GM20431 (cell line): ENCODE data around the gene TRIM37.
"Not testable (repeated sequence)": the region's sequence is repeated elsewhere in the genome, so short reads cannot be mapped to it uniquely, and the experiment has no call there.

Experiments
- in situ Hi-C: fragments of 300-500 bp; cut with MseI, MboI; formaldehyde crosslinking; loops from one replicate; pipeline ENCODE4 v1.15.0; 2020; ENCODE audit warnings: low sequenced_read_pairs; ENCODE audit not compliant: unreplicated experiment

Gene TRIM37

DNA sequence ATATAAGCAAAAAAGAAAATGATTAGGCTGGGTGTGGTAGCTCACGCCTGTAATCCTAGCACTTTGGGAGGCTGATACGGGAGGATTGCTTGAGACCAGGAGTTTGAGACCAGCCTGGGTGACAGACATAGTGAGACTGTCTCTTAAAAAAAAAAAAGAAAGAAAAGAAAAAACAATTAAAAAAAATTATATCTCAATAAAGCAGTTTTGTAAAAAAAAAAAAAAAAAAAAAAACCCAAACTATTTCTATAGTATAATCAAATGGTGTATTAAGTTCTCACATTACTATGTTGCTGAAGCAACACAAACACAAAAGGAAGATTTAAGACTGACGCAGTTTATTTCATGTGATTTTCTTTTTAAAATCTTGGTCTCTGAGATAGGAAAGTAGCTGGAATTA is 140.5 kb downstream of the TRIM37 start:
- in situ Hi-C loops, result no loop called here

- in situ Hi-C loops, result no loop called here
Observed at GRCh38 chr17:58965221-58965620, 141.5 kb downstream of the TRIM37 start.

GRCh38 chr17:58960068-58960467 is 146.6 kb downstream of the TRIM37 start:
- in situ Hi-C loops, result no loop called here

GRCh38 chr17:58957725-58958073 is 149.0 kb downstream of the TRIM37 start:
- in situ Hi-C loops, result not testable (repeated sequence)

DNA sequence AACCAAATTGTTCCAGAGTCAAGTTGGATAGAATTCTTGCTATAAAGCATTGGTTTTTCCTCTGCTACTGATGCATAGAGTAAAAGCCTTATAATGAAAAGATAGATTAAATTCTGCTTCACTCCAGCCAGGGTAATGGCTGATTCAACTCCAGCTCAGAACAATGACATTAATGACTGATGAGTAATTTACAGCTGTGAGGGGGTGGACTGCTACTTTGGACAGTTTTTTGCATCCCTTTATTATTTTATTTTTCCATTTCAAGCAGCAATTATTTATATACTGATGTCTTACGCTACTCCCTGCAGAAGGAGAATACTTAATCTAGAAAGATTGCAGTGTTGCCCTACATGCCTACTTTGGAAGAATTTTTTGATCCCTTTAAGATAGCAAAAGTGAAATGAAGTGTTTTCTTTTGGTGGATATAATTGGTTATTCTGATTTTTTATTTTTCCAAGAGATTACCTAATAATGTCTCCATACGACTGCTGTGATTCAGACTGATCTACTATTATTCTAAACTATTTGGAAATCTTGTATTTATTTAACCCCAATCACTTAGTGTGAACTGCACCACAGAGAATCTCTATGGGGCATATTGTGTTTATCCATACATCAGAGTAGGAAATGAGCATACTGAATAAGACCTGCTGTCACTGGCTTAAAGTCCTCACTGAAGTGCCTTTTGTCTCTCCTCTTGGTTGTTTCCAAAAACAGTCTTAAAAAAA is 149.5 kb downstream of the TRIM37 start:
- in situ Hi-C loops, result no loop called here

- in situ Hi-C loops, result not testable (repeated sequence)
Observed at GRCh38 chr17:58954358-58954757, 152.3 kb downstream of the TRIM37 start.

GRCh38 chr17:58947824-58948223 is 158.9 kb downstream of the TRIM37 start:
- in situ Hi-C loops, result no loop called here

- in situ Hi-C loops, result no loop called here
Observed at GRCh38 chr17:58947411-58947810, 159.3 kb downstream of the TRIM37 start.

GRCh38 chr17:58944166-58944565 is 162.5 kb downstream of the TRIM37 start:
- in situ Hi-C loops, result no loop called here

GRCh38 chr17:58936295-58936694 is 170.4 kb downstream of the TRIM37 start:
- in situ Hi-C loops, result no loop called here

DNA sequence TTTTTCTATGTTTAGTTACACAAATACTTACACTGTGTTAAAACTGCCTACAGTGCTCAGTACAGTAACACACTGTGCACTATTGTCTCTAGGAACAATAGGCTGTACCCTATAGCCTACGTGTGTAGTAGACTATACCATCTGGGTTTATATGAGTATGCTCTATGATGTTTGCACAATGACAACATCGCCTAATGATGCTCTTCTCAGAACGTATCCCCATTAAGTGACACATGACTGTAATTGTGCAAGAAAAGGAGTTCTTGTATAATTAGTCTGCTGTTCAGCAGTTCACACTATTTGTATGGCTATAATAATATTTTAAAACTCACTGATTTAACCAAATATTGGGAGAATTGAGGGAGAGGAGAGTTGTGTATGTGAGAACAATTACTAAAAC is 173.7 kb downstream of the TRIM37 start:
- in situ Hi-C loops, result no loop called here
